Measurements from ENCODE around the gene DBF4B. TPM values are rescaled to one million over a fixed set of nuclear protein-coding genes. Genes with fewer than 3 reads are reported as not detected.

The DBF4B gene
- total RNA-seq, 1 experiment from 2014 or later: 26.1 TPM

GRCh38 chr17:44774271-44775135 is 66.0 kb downstream of the DBF4B start:
- H3K9ac ChIP-seq (ENCODE audit: low read length): peak overlapping the region; percentile 72

More at GRCh38 chr17:44774271-44775135, 66.0 kb downstream of the DBF4B start:
- CTCF ChIA-PET: interaction anchor here (1.1 to 2.2 kb wide), 7 partner anchors 88 to 242 kb away, joined by 3 to 21 read pairs (median 5); no protein-coding TSS in a partner anchor
- peaks cover 3 to 26% of the 10 kb centered on the region in 2 experiments; a peak in 3 of 4 replicates for H3K4me1 ChIP-seq (ENCODE audit: control insufficient read depth in 1 of 2, insufficient read depth in 2 of 2, low read length in 2 of 2)
- POLR2A ChIA-PET: interaction anchor here (0.6 kb wide), 1 partner anchor 11 kb away, joined by 3 read pairs; no protein-coding TSS in a partner anchor
- BruUV-seq (replicated peaks): no TSS peak
- TF ChIP-seq EZH2 (IDR thresholded peaks at IDR 0.05) (no peak), CTCF (IDR thresholded peaks at IDR 0.05 in 2 of 3, conservative IDR thresholded peaks at IDR 0.05 in 1 of 3; ENCODE audit: borderline replicate concordance in 1 of 3, insufficient read depth in 1 of 3, low read depth in 2 of 3, low read length in 2 of 3) (peak; percentile 91 to 98 (median 95)), RAD21 (IDR thresholded peaks at IDR 0.05; ENCODE audit: low read depth) (peak; percentile 96)
- peak overlapping the region; percentile 62 to 67 for H3K4me3 ChIP-seq (replicated peaks in 1 of 2; ENCODE audit: low read depth in 1 of 2, low read length in 2 of 2)
- H2AFZ ChIP-seq (ENCODE audit: low read depth, low read length, poor library complexity, severe bottlenecking): no peak overlapping the region
- DNase-seq (ENCODE audit: low read depth, low spot score): peak; percentile 57
- H3K27me3 ChIP-seq (ENCODE audit: insufficient read depth, low read length): no peaks in the 10 kb centered on the region
- RAD21 ChIA-PET (ENCODE audit: low non-redundant PET in 1 of 2, low total read pairs in 2 of 2, uncharacterized antibody in 2 of 2, unreplicated experiment in 2 of 2): interaction anchor here (0.8 to 1.4 kb wide), 3 partner anchors 104 to 325 kb away, joined by 3 to 6 read pairs (median 3); no protein-coding TSS in a partner anchor
- intact Hi-C loops (cut with micrococcal nuclease): loop anchor here (1.0 to 10.0 kb wide), 5 partner anchors 58 to 360 kb away; partner anchors contain the start of genes ACBD4 and PLCD3
- no peaks in the 10 kb centered on the region for H4K20me1 ChIP-seq (ENCODE audit: insufficient read depth)
- ATAC-seq: peak; percentile 55
- H3K79me2 ChIP-seq (ENCODE audit: insufficient read depth, low read length): no peaks in the 10 kb centered on the region
- H3K9me2 ChIP-seq (ENCODE audit: insufficient read depth): no peaks in the 10 kb centered on the region
- no peaks in the 10 kb centered on the region for H3K36me3 ChIP-seq (ENCODE audit: control insufficient read depth in 1 of 2, insufficient read depth in 2 of 2, low read length in 2 of 2)
- peak overlapping the region; percentile 96 for H3K4me2 ChIP-seq (ENCODE audit: low read length)
- H3K27ac ChIP-seq (ENCODE audit: low read depth, low read length): peak overlapping the region; percentile 69
- no peaks in the 10 kb centered on the region for H3K9me3 ChIP-seq (ENCODE audit: control insufficient read depth in 1 of 2, insufficient read depth in 1 of 2, low read depth in 1 of 2, low read length in 2 of 2)
